GM19193 (cell line): ENCODE measurements around the gene REEP6.

Experiments
- POLR2A ChIP-seq: IDR thresholded peaks from 4 replicates; pipeline ENCODE4 v1.6.1; 2011; ENCODE audit not compliant: insufficient read depth, insufficient read length; ENCODE audit errors: extremely low read depth

The REEP6 gene

GRCh38 chr19:1475751-1476437, 15.1 kb upstream of the REEP6 start:
- no peak for TF ChIP-seq POLR2A

- TF ChIP-seq POLR2A, result peak; percentile 88
Observed at GRCh38 chr19:1478934-1479707, 11.9 kb upstream of the REEP6 start, which contains the start of gene C19orf25. C19orf25 (minus strand) TSS chr19:1479215; CDS start chr19:1478903, 312 bp downstream.

- TF ChIP-seq POLR2A, result no peak
Observed at GRCh38 chr19:1481224-1481892, 9.6 kb upstream of the REEP6 start.

GRCh38 chr19:1481893-1482360, 9.1 kb upstream of the REEP6 start:
- TF ChIP-seq POLR2A, result no peak

GRCh38 chr19:1482361-1483130, 8.4 kb upstream of the REEP6 start:
- TF ChIP-seq POLR2A, result no peak

- TF ChIP-seq POLR2A, result no peak
Observed at GRCh38 chr19:1483131-1483978, 7.6 kb upstream of the REEP6 start.

GRCh38 chr19:1483979-1484428, 7.0 kb upstream of the REEP6 start:
- no peak for TF ChIP-seq POLR2A

- TF ChIP-seq POLR2A, result no peak
Observed at GRCh38 chr19:1486720-1487575, 4.0 kb upstream of the REEP6 start.

GRCh38 chr19:1487576-1488281, 3.3 kb upstream of the REEP6 start:
- no peak for TF ChIP-seq POLR2A

GRCh38 chr19:1488282-1488601, 2.7 kb upstream of the REEP6 start:
- TF ChIP-seq POLR2A, result no peak

GRCh38 chr19:1489463-1490310, 1.3 kb upstream of the REEP6 start:
- peak; percentile 34 for TF ChIP-seq POLR2A

- no peak for TF ChIP-seq POLR2A
Observed at GRCh38 chr19:1490311-1491113, 469 bp upstream of the REEP6 start, which contains the start of gene PCSK4. PCSK4 (minus strand) TSS chr19:1490350; CDS start chr19:1490346, 4 bp downstream.
